HEK293 (cell line): ENCODE results near the gene REC114.

Experiments used
- ZNF510 ChIP-seq: fragments of 450-650 bp; formaldehyde crosslinking; IDR thresholded peaks from 2 replicates; pipeline ENCODE4 v1.5.1; 2018; ENCODE audit warnings: mild to moderate bottlenecking, missing genetic modification characterization, missing biosample characterization; ENCODE audit not compliant: insufficient replicate concordance
- ZNF561 ChIP-seq: fragments of 450-650 bp; IDR thresholded peaks from 2 replicates; pipeline ENCODE4 v1.5.1; 2018; ENCODE audit warnings: missing biosample characterization, missing genetic modification characterization, borderline replicate concordance
- TF ChIP-seq, protein P1 (sequence below): fragments of 450-650 bp; formaldehyde crosslinking; IDR thresholded peaks from 2 replicates; pipeline ENCODE4 v1.5.1; 2017; ENCODE audit warnings: missing biosample characterization, mild to moderate bottlenecking, missing genetic modification characterization, moderate library complexity
- TF ChIP-seq, protein P2 (sequence below): fragments of 450-650 bp; formaldehyde crosslinking; IDR thresholded peaks from 2 replicates; pipeline ENCODE4 v1.5.1; 2016; ENCODE audit warnings: missing biosample characterization, missing genetic modification characterization, low read depth
- TF ChIP-seq, protein P3 (sequence below): fragments of 450-650 bp; formaldehyde crosslinking; IDR thresholded peaks from 2 replicates; pipeline ENCODE4 v1.5.1; 2016; ENCODE audit warnings: missing biosample characterization, missing genetic modification characterization

DNA sequence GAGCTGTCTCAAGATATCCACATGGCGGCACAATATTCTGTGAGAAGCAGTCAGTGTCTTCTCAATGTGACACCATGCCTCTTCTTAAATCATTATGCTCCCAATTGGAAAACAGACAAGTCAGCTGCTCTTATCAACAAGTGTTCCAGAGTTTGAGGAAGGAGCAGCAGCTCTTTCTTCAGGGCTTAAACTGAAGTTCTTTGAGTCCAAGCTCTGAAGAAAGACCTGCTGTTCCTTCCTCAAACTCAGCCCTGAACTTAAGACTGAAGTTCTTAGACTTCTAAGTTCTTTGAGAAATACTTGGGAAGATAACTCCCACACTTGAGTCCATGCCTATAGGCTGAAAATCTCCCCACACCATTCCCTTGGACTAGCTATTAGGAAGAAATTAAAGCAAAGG, 146.8 kb downstream of the REC114 start:
- TF ChIP-seq ZNF510 (tag by site-specific recombination): no peak
- TF ChIP-seq, protein P1, sequence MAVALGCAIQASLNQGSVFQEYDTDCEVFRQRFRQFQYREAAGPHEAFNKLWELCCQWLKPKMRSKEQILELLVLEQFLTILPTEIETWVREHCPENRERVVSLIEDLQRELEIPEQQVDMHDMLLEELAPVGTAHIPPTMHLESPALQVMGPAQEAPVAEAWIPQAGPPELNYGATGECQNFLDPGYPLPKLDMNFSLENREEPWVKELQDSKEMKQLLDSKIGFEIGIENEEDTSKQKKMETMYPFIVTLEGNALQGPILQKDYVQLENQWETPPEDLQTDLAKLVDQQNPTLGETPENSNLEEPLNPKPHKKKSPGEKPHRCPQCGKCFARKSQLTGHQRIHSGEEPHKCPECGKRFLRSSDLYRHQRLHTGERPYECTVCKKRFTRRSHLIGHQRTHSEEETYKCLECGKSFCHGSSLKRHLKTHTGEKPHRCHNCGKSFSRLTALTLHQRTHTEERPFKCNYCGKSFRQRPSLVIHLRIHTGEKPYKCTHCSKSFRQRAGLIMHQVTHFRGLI (tag by site-specific recombination): no peak
- TF ChIP-seq, protein P2, sequence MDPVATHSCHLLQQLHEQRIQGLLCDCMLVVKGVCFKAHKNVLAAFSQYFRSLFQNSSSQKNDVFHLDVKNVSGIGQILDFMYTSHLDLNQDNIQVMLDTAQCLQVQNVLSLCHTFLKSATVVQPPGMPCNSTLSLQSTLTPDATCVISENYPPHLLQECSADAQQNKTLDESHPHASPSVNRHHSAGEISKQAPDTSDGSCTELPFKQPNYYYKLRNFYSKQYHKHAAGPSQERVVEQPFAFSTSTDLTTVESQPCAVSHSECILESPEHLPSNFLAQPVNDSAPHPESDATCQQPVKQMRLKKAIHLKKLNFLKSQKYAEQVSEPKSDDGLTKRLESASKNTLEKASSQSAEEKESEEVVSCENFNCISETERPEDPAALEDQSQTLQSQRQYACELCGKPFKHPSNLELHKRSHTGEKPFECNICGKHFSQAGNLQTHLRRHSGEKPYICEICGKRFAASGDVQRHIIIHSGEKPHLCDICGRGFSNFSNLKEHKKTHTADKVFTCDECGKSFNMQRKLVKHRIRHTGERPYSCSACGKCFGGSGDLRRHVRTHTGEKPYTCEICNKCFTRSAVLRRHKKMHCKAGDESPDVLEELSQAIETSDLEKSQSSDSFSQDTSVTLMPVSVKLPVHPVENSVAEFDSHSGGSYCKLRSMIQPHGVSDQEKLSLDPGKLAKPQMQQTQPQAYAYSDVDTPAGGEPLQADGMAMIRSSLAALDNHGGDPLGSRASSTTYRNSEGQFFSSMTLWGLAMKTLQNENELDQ (tag by site-specific recombination): no peak
- TF ChIP-seq, protein P3, sequence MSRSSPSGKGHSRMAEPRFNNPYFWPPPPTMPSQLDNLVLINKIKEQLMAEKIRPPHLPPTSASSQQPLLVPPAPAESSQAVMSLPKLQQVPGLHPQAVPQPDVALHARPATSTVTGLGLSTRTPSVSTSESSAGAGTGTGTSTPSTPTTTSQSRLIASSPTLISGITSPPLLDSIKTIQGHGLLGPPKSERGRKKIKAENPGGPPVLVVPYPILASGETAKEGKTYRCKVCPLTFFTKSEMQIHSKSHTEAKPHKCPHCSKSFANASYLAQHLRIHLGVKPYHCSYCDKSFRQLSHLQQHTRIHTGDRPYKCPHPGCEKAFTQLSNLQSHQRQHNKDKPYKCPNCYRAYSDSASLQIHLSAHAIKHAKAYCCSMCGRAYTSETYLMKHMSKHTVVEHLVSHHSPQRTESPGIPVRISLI (tag by site-specific recombination): no peak
- no peak for TF ChIP-seq ZNF561
